ENCODE results near the gene CLCN1. TPM values are rescaled to one million over a fixed set of nuclear protein-coding genes. Genes with fewer than 3 reads are reported as not detected.

Gene CLCN1
- total RNA-seq, 1 donor from 2014 or later = not detected

DNA sequence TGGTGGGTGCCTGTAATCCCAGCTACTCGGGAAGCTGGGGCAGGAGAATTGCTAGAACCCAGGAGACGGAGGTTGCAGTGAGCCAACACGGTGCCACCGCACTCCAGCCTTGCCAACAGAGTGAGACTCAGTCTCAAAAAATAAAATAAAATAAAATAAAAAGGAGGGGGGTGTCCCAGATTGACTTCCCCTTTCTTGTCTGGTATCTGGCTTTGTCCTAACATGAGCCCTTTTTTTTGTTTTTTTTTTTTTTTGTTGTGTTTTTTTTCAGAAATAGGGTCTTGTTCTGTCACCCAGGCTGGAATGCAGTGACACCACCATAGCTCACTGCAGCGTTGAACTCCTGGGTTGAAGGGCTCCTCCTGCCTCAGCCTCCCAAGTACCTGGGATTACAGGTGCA lies 23.0 kb upstream of the CLCN1 start:
- no peak for DNase-seq (ENCODE audit: low read depth in 2 of 2)

DNA sequence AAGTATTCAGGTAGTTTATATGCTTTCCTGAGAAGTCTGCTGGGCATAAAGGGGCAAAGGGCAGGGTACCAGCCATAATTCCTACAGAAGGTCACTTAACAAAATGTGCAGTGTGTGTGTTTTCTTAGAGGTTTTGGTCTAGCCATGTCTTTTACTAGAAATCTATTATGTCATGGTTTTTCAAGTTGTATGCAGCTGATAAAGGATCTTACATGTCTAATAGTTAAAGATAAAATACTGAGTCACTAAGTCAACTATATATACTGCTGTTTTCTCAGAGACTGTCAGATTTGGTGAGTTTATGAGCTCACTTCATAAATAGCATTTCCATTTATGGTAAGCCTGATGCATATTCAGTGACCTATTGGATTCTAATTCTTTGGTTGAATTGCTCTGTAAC lies 20.0 kb upstream of the CLCN1 start:
- DNase-seq (ENCODE audit: low read depth in 2 of 2) = peak in 1 of 2 donors; percentile 31

DNA sequence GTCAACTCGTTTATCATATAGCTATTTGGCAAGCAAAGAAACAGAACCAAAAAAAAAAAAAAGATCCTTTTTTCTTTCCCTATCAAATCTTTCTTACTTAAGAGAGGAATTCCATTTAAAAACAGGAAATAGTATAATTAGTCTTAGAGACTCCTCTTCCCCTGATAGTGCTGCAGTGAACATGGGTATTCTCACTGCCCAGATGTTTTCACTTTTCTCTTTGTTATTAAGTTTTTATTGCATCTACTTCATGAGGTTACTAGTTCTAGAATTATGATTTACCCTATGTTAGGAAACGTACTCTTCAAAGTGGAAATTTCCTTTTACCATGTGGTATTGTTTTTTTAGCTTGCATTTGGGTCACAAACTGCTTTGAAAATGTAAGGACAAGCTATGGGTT lies 19.2 kb upstream of the CLCN1 start:
- DNase-seq (ENCODE audit: low read depth in 2 of 2) = no peak

DNA sequence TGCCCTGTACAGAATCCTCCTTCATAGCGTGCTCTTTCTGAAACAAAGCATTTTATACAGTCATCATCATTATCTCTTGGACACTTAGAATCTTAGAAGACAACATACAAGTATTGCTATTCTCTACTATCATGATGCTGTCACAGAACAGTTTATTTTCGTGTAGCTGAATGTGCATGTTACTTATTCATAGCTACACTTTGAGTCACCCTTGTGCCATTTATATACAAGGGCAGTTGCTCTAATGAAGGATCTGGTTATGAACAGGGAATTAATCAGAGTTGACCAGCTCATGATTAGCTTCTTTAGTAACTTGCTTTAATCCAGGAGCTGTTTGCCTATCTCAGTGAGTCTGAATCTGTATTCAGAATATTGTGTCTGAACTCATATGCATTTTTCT lies 16.6 kb upstream of the CLCN1 start:
- no peak for DNase-seq (ENCODE audit: low read depth in 2 of 2)

DNA sequence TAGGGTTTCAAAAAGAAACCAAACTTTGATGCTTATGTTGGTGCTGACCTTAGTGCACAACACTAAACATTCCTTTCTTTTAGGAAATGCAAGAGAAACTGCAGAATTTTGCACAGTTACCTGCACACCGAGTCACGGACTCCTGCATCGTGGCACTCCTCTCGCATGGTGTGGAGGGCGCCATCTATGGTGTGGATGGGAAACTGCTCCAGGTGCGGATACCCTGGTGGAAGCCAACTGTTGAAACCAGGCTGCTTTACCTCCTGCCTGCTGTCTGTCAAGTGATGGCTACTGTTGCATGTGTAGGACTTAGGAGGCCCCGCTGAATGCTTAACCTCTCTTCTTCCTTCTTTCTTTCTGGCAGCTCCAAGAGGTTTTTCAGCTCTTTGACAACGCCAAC lies 16.1 kb upstream of the CLCN1 start:
- peak; percentile 27 to 55 for DNase-seq (ENCODE audit: low read depth in 2 of 2)

DNA sequence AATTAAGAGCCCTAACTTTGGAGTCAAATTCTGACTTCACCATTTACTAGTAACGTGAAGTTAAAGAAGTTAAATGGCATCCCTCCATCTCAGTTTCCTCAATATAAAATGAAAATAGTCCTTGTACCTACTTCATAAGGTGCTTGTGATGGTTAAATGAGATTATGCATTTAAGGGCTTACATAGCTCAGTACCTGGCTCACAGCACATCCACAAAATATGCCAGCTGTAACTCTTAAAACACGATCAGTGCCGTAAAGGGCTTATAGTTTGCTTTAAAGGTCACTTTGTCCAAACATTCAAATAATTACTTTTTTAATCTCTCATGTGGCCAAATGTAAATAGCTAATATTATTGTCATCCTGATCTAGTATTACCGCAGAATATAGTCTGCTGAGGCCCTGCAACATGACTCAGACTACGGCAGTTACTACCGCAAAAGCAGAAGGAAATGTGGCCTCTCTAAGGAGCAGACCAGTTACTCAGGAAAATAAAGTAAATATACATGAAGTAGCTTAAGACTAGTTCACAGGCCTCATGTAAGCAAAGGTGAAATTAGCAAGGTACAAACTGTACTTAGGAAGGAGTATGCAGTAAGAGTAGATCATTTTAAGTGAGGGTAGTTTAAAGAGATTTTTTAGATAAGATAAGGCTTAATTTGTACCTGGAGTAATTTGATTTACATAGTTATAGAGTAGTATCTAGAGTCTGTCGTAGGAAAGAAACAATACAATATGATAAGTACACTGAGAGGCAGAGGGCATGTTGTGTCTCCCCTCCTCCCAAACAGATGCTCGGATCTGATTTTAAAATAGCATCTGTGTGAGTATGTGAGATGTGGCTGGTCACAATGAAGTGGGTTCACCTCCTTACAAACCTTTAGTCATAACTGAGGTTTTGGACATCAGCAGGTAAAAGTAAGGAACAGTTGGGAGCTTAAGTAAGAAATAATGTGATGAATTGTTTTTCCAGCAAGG lies 14.7 kb upstream of the CLCN1 start:
- DNase-seq (ENCODE audit: low read depth in 2 of 2) = no peak

DNA sequence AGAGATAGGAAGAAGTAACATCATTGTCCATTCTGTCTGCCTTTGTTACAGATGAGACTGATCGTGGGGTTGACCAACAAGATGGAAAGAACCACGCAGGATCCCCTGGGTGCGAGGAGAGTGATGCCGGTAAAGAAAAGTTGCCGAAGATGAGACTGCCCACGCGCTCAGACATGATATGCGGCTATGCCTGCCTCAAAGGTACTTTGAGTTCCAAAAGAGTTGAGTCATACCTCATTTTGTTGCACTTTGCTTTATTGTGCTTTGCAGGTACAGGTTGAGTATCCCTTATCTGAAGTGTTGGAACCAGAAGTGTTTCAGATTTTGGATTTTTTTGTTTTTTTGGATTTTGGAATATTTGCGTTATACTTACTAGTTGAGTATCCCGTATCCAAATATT lies 12.2 kb upstream of the CLCN1 start:
- DNase-seq (ENCODE audit: low read depth in 2 of 2) = no peak

DNA sequence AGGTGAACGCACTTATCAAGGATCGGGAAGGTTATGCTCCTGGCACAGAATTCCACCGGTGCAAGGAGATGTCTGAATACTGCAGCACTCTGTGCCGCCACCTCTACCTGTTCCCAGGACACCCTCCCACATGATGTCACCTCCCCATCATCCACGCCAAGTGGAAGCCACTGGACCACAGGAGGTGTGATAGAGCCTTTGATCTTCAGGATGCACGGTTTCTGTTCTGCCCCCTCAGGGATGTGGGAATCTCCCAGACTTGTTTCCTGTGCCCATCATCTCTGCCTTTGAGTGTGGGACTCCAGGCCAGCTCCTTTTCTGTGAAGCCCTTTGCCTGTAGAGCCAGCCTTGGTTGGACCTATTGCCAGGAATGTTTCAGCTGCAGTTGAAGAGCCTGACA lies 11.0 kb upstream of the CLCN1 start:
- no peak for DNase-seq (ENCODE audit: low read depth in 2 of 2)

DNA sequence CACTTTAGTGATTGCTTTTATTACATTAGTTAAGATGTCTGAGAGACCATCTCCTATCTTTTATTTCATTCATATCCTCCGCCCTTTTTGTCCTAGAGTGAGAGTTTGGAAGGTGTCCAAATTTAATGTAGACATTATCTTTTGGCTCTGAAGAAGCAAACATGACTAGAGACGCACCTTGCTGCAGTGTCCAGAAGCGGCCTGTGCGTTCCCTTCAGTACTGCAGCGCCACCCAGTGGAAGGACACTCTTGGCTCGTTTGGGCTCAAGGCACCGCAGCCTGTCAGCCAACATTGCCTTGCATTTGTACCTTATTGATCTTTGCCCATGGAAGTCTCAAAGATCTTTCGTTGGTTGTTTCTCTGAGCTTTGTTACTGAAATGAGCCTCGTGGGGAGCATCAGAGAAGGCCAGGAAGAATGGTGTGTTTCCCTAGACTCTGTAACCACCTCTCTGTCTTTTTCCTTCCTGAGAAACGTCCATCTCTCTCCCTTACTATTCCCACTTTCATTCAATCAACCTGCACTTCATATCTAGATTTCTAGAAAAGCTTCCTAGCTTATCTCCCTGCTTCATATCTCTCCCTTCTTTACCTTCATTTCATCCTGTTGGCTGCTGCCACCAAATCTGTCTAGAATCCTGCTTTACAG lies 10.4 kb upstream of the CLCN1 start:
- peak; percentile 68 to 72 for DNase-seq (ENCODE audit: low read depth in 2 of 2)

DNA sequence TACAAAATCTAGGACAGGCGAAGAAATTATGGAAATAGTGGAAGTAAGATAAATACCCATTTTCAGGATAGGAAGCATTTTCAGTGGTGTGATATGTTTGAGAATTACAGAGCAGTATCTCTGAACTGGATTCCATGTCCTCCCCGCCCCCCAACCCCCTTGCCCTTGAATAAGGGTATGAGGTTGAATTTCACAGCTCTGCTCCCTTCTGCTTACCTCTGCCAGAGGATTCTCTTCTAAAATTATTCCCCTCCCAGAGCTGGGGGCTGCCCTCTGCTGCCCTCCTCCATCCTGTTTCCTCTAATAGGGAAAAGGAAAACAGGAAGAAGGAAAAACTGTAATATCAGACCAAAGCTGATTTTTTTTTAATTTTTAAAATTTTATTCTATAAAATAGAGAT lies 7.3 kb upstream of the CLCN1 start:
- DNase-seq (ENCODE audit: low read depth in 2 of 2) = peak in 1 of 2 donors; percentile 28

DNA sequence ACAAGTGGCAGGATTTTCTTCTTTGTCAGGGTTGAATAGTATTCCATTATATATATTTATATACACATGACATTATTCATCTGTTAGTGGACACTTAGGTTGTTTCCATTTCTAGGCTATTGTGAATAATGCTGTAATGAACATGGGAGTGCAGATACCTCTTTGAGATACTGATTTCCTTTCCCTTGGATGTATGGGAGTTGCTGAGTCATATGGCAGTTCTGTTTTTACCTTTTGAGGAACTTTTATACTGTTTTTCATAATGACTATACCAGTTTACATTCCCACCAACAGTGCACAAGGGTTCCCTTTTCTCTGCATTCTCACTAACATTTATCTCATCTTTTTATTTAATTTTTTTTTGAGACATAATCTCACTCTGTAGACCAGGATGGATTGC lies 1.8 kb upstream of the CLCN1 start:
- no peak for DNase-seq (ENCODE audit: low read depth in 2 of 2)

DNA sequence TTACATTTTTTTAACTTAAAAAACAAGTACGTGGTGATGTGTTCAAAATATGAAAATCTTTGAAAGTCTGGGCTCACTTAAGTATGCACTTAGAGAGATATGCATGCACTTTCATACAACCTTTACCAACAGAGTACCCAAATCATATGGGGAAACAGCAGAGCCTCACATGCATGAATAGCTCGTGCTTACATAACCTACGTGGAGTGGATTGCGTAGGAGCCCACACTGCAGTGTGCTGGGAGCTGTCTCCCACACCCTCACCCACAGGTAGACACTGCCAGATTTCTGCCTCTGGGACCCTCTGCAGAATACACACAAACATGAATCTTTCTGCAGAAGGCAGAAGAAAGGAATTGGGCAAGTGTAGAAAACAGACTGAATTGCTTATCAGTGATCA lies 581 bp downstream of the CLCN1 start:
- no peak for DNase-seq (ENCODE audit: low read depth in 2 of 2)

DNA sequence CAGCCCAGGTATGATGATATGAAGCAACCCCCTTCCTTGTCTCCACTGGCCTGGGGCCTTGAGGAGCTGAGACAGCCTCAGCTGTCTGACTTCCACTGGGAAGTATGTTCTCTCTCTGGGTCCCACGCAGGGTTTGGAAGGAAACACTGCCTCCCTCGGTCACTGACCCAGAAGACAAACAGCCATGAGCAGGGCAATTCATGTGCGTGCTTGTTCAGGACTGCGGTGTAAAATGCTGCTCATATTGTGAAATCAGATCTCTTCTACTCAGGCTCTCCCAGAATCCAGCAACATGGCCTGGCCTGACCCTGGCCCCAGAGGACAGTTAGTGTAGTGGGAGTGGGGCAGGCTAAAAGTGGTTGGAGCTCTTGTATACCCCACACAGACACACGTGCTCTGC lies 2.8 kb downstream of the CLCN1 start:
- no peak for DNase-seq (ENCODE audit: low read depth in 2 of 2)

DNA sequence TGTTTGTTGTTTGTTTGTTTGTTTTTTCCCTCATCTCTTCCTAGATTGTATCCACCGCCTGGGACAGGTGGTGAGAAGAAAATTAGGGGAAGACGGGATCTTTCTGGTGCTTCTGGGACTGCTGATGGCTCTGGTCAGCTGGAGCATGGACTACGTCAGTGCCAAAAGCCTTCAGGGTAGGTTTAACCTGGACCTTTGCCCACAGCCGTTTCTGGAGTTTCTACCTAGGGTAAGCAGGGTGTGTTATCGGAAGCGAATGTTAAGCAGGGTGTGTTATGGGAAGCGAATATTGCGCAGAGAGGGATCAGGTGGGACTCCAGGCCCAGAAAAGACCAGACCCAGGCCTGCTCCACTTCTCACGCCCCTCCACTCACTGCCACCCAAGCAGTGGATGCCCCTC lies 4.7 kb downstream of the CLCN1 start:
- no peak for DNase-seq (ENCODE audit: low read depth in 2 of 2)

DNA sequence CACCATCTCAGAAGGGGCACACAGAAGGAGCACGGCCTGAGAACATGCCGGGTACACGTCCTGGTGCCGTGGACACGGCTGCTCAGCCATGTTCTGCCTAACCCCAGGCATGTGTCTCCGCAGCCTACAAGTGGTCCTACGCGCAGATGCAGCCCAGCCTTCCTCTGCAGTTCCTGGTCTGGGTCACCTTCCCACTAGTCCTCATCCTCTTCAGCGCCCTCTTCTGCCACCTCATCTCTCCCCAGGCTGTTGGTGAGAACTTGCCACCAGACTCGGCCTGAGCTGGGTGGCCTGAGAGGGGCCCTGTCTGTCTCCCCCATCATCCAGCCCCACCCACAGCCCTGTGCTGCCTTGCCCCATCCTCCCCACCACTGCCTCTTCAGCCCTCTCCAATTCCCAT lies 5.3 kb downstream of the CLCN1 start:
- DNase-seq (ENCODE audit: low read depth in 2 of 2) = no peak

DNA sequence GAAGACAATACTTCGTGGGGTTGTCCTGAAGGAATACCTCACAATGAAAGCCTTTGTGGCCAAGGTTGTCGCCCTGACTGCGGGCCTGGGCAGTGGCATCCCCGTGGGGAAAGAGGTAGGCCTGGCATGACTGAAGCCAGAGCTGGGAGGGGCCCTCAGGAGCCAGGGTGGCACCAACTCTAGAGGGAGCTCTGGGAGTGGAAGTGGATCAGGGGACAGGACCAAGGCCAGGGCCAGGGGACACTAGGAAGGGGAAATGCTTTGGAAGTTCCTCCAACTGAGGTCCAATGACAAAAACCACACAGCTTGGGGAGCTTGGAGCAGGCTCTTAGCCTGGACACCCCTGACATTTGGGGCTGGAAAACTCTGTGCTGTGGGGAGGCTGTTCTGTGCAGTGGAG lies 5.8 kb downstream of the CLCN1 start:
- DNase-seq (ENCODE audit: low read depth in 2 of 2) = peak in 1 of 2 donors; percentile 14

DNA sequence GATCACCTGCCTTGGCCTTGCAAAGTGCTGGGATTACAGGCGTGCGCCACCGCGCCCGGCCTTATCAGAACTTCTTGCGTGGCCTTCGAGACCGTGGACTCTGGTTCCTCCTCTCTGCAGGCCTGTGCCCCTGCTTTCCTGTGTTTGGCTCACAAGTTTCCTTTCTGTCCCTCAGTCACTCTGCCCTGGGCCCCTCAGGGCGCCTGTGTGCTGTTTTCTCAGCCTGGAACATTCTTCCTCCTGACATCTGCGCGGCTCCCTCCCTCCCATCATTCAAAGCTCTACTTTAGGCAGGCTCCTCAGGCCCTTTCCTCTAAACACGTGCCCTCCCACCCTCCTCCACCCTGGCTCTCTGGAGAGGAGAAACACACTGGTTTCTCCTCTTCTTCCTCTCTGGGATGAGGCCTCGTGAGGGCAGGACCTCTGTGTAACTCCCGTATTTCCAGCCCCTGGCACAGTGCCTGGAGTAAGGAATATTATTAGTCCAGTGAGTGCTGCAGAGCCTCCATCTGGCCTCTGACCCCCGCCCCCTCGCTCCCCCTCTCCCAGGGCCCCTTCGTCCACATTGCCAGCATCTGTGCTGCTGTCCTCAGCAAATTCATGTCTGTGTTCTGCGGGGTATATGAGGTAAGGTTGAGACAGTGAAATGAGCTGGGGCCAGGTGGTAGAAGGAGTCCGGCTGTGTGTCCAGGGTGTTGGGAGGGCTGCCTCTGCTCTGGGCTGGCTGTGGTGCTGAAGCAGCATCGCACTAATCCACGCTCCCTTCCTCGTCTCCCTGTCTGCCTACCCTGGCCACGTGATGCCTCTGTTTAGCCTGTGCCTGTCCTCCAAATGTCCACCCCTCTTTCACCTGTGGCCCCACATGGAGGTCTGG lies 7.1 kb downstream of the CLCN1 start:
- no peak for DNase-seq (ENCODE audit: low read depth in 2 of 2)

DNA sequence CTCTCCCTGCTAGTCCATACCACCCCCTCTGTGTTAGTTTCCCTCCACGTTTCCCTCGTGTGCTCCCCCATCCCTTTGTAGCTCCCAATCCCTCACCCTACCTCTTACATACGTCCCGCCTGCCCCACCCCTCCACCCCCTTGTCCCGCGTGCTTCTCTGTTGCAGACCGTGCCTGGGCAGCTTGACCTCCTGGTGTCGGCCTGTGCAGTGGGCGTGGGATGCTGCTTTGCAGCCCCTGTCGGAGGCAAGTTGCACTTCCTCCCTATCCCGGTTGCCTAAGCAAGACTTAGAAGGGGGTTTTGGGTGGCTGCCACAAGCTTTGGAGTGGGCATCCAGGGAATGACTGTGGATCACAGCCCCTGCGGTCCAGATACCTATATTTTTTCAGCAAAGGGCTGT lies 7.7 kb downstream of the CLCN1 start:
- DNase-seq (ENCODE audit: low read depth in 2 of 2) = no peak

DNA sequence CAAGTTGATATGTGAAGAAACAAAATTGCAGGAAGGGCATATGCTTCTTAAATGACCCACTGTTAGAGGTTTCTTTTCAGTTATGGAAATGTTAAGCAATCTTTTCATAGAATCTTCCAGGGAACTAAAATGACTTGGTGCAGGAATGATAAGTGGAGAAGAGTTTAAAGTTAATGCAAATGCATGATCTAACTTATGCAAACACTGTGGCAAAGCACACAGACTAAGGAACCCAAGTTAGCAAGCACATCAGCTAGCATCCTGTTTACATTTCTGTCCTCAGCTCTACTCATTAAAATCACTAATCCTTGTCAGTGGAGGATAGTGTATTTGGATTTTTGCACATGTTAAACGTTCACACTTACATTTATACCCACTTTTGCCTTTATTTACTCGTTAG lies 9.3 kb downstream of the CLCN1 start:
- no peak for DNase-seq (ENCODE audit: low read depth in 2 of 2)

DNA sequence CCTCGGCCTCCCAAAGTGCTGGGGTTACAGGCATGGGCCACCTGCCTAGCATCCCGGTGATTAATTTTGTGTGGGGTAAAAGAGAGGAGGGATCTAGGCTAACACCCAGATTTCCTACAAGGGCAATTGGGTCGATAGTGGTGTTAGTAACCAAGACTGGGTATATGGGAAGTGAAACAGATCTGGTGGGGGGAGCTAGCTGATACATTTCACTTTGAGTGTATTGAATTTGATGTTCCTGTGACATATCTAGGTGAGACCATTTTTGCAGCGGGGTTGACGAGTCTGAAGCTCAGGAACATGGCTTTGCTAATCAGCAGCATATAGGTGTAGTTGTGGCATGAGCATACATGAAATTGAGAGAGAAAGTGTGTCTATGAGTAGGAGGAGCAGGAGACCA lies 12.0 kb downstream of the CLCN1 start:
- no peak for DNase-seq (ENCODE audit: low read depth in 2 of 2)

DNA sequence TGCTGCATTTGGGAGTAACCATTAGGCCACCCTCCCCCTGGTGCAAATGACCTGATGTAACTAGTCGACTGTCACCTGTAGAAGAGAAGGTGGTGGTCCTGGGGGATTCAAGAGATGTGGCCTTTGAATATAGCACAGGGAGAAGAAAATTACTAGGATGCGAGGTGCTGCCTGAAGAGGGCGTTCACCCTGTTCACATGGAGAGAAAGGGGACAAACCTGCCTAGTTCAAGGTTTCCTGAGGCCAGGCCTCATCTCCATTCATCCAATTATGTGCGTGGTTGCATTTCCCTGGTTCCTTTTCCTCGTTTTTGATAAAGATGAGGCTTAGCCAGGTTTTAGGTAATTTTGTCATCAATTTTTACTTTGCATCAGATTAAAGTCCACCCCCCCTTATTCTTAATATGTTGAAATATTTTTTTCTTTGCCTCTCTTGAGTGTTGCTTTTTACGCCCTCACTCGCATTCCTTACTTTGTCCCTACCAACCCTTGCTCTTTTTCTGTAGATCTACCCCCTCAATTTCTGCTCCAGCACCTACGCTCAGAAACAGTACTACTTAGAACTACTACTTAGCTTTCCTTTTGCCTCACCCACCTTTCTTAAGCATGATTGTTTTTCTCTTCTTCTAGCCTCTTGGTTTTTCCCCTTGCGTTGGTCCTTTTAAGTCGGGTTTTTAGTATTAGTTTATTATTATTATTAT lies 13.7 kb downstream of the CLCN1 start:
- DNase-seq (ENCODE audit: low read depth in 2 of 2) = no peak
